Measurements from ENCODE around the gene DCK. TPM values are rescaled to one million over a fixed set of nuclear protein-coding genes. Genes with fewer than 3 reads are reported as not detected.
A peak's percentile ranks its signal among the peaks of the same experiment; 100 is the strongest.
"Not testable (repeated sequence)": the region's sequence is repeated elsewhere in the genome, so short reads cannot be mapped to it uniquely, and the experiment has no call there.

The DCK gene
- polyA plus RNA-seq (2013, experiment 1 of 2; ENCODE audit: insufficient read length): 19.1 TPM
- 19.0 TPM for polyA plus RNA-seq (2013, experiment 2 of 2; ENCODE audit: insufficient read length)

DNA sequence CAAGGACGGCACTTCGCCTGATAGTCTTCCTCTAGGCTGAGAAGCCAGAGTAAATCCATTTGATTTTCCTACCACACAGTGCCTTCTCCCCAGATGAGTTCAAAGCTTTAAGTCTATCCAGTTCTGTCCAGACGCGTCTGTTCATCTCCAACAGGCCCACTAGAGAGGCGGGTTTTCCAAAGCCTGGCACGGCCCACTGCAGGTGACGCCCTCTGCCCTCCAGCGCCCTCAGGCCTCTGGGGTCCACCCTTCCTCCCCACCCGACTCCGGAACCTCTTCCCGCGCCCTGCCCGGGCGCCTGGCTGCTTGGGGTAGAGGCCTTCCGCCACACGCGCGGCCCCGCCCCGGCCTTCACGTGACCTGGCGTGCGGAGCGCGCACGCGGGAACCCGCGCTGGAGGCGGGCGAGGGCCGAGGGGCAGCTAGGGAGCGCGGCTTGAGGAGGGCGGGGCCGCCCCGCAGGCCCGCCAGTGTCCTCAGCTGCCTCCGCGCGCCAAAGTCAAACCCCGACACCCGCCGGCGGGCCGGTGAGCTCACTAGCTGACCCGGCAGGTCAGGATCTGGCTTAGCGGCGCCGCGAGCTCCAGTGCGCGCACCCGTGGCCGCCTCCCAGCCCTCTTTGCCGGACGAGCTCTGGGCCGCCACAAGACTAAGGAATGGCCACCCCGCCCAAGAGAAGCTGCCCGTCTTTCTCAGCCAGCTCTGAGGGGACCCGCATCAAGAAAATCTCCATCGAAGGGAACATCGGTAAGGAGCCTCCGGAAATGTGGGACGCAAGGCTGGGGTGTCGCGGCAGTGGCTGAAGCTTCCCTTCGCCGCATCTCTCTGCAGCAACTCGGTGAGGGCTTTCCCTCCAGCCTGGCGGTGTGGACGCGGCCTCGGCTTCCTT is at the start of gene DCK:
DCK (plus strand) TSS at position 469 of the 888 bp plus-strand sequence; CDS start at position 656, 187 bp downstream.
- peak; percentile 92 for DNase-seq

DNA sequence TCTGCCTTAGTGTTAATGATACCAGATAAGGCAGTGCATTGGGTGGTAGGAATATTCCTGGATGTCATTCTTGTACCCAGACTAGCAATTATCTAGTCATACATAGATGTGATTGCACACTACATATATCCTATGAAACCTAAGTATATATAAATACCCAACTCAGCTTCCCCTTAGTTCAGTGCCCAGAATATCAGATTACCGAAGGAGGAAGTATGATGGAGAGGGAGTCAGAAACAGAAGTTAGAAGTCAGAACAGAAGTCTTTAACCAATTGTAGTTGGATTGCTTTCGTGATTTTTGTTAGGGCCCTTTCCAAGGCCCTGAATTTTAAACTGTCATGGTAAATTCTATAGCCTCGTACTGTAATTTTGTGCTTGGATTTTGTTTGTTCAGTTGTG is 48.4 kb upstream of the DCK start:
- no peak for DNase-seq

DNA sequence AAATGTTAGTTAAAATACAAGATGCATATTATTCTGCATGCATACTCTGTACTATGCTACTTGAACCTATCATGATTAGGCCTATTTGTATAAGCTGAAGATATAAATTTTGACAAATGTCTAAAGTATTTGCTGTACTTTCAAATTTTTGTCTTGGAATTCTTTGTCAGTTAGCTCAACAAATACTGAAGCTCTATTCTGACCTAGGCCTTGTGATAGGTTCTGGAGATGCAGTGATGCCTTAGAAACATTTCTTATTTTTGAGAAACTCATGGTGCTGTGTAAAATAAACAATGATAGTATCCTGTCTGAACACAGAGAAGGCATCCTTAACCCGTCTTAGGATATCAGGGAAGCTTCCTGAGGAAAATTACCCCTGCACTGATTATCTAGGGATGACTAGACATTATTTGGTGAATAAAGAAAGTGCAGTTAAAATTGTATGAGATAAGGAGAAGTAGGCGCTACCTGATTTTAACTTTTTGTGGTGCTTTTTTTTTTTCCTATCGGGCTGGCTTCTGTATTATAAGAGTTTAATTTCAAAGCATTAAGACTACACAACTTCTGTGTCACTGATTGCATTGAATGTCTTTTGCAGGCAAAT is 47.9 kb upstream of the DCK start:
- peak; percentile 55 for DNase-seq

- DNase-seq: no peak
Measured at GRCh38 chr4:70946939-70947338, 46.5 kb upstream of the DCK start.

- DNase-seq: no peak
Measured at GRCh38 chr4:70948665-70949260, 44.7 kb upstream of the DCK start.

DNA sequence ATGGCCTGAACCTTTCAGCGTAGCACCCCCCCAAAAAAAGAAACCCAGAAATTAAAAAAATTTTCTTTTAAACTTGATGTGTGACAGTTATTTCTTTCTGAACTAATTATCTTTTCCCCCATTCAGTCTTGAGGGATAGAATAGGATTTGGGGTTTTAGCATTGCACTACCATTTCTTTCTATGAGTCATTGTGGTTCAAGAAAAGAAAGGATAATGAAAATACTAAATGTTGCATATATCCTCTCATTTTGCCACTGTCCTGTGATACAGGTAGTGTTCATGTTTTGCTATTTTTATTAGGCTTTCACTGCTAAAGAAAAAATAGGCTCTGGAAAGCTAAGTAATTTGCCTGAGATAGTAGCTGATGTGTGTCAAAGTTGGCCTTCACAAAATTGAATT is 39.4 kb upstream of the DCK start:
- DNase-seq: peak; percentile 13

GRCh38 chr4:70956549-70957210 is 36.8 kb upstream of the DCK start:
- DNase-seq: no peak

DNA sequence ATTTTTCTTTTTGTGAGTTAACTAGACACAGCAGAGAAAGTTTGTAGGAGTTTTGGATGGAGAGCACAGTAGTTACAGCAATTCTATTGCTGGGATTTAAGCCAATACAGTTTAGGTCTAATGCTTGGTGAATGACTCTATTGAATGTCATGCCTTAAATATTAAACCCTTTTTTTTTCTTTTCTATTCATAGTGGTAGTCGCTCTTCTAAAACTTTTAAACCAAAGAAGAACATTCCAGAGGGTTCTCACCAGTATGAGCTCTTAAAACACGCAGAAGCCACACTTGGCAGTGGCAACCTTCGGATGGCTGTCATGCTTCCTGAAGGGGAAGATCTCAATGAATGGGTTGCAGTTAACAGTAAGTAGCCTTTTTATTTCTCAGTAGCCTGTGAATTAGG is 34.8 kb upstream of the DCK start:
- peak; percentile 94 for DNase-seq

- no peak for DNase-seq
Measured at GRCh38 chr4:70969076-70969475, 24.4 kb upstream of the DCK start.

DNA sequence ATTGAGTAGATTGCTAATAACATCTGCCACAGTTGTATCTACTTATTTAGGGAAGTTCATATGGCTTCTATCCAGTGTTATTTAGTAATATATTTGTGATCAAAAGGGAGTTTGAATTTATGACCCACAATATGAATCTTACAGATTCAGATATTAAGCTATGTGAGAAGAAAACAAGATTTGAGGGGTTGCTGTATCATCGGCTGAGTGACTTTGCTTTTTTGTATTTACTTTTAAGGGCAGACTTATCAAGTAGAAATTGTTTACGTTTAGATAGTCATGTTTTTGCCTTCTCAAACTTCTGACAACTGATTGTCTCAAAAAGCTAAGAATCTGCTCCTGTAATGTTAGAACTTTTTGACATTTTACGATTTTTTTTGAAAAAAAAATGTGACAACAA is 17.2 kb upstream of the DCK start:
- no peak for DNase-seq

DNA sequence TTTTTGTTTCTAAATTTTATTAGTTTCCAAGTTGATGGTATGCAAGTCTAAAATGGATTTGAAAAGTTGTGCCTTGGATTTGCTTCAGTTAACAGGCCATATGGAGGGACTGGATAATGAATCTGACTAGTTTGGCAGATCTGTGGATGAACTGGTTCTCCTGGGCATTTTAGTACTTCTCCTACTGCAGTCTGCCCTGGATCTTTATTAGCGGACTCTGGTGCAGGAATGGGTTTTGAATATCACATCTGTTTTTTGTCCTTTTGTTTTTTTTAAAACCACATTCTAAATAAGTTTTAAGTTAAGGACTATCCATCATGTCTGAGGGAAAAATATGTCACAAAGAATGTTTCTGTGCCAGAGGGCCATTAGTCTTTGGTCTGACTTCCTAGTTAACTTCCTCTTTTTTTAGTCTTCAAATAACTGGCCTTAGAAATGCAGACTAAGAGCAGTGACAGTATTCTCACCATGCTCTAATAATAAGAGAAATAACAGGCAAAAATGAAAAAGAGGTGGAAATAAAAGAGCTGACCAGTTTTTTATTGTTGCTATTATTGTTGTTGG is 13.9 kb upstream of the DCK start:
- DNase-seq: no peak

DNA sequence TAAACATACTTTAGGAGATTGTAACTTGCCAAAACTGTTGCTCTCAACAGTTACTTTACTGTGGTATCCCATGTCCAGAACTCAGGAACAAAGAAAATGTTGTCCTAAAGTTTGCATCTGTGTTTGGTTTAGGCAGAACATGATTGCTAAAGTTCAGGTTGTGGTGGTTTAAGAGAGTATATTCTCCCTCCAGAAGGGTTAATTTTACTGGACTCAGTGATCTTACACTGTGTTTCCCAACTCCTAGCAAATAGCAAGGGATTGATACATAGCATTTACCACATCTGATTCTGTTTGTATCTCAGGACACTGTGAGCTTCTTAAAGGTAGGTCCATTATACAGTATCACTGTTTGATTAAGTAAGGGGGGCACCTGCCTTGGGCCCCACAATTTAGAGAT is 13.3 kb upstream of the DCK start:
- no peak for DNase-seq

GRCh38 chr4:70984106-70984505 is 9.3 kb upstream of the DCK start:
- no peak for DNase-seq

- DNase-seq: no peak
Measured at GRCh38 chr4:70984589-70984988, 8.9 kb upstream of the DCK start.

GRCh38 chr4:70991596-70991995 is 1.9 kb upstream of the DCK start:
- no peak for DNase-seq

DNA sequence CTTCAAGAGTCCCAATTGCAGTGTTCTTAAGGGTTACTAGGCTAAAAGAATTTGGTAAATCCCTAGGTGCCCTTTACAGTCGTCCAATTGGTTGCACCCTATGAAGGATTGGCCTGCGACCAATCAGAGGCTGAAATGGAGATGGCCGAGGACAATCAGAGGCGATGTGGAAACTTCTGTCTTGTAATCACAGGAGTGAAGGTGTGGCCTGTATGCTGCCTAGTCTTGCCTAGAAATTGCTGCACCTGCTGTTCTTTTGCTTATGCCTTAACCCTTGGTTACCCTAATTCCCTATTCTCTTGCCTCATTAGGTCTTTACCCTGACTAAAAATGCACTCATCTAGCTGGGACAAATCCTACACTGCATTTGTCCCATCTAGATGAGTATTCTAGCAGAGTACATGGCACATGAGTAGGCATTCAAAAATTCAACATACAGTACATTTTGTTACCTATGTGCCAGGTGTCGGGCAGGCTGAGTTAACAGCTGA is 1.0 kb upstream of the DCK start:
- DNase-seq: no peak

- DNase-seq: no peak
Measured at GRCh38 chr4:70994069-70994366, 569 bp downstream of the DCK start.

- DNase-seq: no peak
Measured at GRCh38 chr4:70994387-70995099, 1.1 kb downstream of the DCK start.

DNA sequence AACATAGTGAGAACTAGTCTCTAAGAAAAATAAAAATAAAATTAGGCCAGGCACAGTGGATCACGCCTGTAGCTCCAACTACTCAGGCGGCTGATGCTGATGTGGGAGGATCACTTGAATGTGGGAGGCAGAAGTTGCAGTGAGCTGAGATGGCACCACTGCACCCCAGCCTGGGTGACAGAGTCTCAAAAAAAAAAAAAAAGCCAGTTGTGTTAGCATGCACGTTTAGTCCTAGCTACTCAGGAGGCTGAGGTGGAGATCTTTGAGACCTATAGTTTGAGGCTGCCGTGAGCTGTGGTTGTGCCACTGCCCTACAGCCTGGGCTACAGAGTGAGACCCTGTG is 2.5 kb downstream of the DCK start:
- DNase-seq: no peak

GRCh38 chr4:70997036-70997435 is 3.6 kb downstream of the DCK start:
- no peak for DNase-seq

DNA sequence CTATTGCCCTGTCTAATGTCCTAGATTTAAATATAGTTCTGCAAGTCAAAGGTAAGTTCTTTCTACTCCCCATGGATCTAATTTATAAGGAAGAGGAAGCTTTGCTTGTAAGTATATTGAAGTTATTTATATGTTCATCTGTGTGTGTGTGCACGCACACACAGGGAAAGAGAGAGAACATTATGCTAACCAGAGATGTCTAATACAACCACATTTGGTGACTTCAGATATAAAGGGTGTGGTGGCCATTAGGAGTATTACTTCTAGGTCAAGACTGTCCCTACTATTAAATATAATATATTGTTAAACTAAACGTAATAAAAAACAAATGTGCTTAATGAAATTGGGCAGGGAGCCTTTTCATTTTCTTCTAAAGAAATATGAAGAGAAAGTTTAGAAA is 4.1 kb downstream of the DCK start:
- DNase-seq: no peak

DNA sequence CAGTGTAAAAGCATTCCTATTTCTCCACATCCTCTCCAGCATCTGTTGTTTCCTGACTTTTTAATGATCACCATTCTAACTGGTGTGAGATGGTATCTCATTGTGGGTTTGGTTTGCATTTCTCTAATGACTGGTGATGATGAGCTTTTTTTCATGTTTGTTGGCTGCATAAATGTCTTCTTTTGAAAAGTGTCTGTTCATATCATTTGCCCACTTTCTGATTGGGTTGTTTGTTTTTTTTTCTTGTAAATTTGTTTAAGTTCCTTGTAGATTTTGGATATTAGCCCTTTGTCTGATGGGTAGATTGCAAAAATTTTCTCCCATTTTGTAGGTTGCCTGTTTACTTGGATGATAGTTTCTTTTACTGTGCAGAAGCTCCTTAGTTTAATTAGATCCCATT is 6.2 kb downstream of the DCK start:
- DNase-seq: not testable (repeated sequence)

Measured in fibroblast of skin of scalp (primary cell).